H9 (cell line): ENCODE measurements around the gene PSKH1. TPM values are rescaled to one million over a fixed set of nuclear protein-coding genes. Genes with fewer than 3 reads are reported as not detected.

Experiments used
- DNase-seq: peaks from one replicate; pipeline ENCODE4 v3.0.0-alpha.2; 2017
- H2AFZ ChIP-seq: one replicate; pipeline ENCODE4 v1.6.1; 2013; ENCODE audit warnings: mild to moderate bottlenecking, low read length, control low read depth, moderate library complexity
- H2AK5ac ChIP-seq: 2 replicates; pipeline ENCODE4 v1.6.1; 2013; ENCODE audit warnings: low read length, control low read depth, mixed read lengths; ENCODE audit not compliant: insufficient read length
- H2BK120ac ChIP-seq: one replicate; pipeline ENCODE4 v1.6.1; 2013; ENCODE audit warnings: low read depth, mild to moderate bottlenecking, low read length, control low read depth, inconsistent platforms; ENCODE audit not compliant: poor library complexity, severe bottlenecking
- H2BK12ac ChIP-seq: 2 replicates; pipeline ENCODE4 v1.6.1; 2013; ENCODE audit warnings: low read length, control low read depth, mixed read lengths, low read depth; ENCODE audit not compliant: insufficient read length
- H2BK15ac ChIP-seq: 2 replicates; pipeline ENCODE4 v1.6.1; 2013; ENCODE audit warnings: low read depth, low read length, control low read depth
- H2BK20ac ChIP-seq: one replicate; pipeline ENCODE4 v1.6.1; 2013; ENCODE audit warnings: low read depth, mild to moderate bottlenecking, low read length, control low read depth, inconsistent platforms; ENCODE audit not compliant: poor library complexity, severe bottlenecking
- H2BK5ac ChIP-seq: 2 replicates; pipeline ENCODE4 v1.6.1; 2013; ENCODE audit warnings: low read length, control low read depth, mixed read lengths; ENCODE audit not compliant: insufficient read length
- H3K14ac ChIP-seq: 2 replicates; pipeline ENCODE4 v1.6.1; 2013; ENCODE audit warnings: low read length, control low read depth; ENCODE audit not compliant: insufficient read depth
- H3K18ac ChIP-seq: 2 replicates; pipeline ENCODE4 v1.6.1; 2013; ENCODE audit warnings: low read depth, mild to moderate bottlenecking, mixed read lengths, low read length, control low read depth; ENCODE audit not compliant: insufficient read length
- H3K23ac ChIP-seq: 2 replicates; pipeline ENCODE4 v1.6.1; 2013; ENCODE audit warnings: low read length, control low read depth, mixed read lengths, low read depth; ENCODE audit not compliant: insufficient read length
- H3K23me2 ChIP-seq: 2 replicates; pipeline ENCODE4 v1.6.1; 2013; ENCODE audit warnings: low read depth, mild to moderate bottlenecking, mixed read lengths, low read length, control low read depth; ENCODE audit not compliant: insufficient read length, poor library complexity, severe bottlenecking
- H3K27ac ChIP-seq: 2 replicates; pipeline ENCODE4 v1.5.1; 2013; ENCODE audit warnings: low read length, control low read depth, mixed read lengths, low read depth; ENCODE audit not compliant: insufficient read length
- H3K27me3 ChIP-seq: 2 replicates; pipeline ENCODE4 v1.6.1; 2013; ENCODE audit warnings: low read length, control low read depth, inconsistent platforms; ENCODE audit not compliant: insufficient read depth
- H3K4ac ChIP-seq: 2 replicates; pipeline ENCODE4 v1.6.1; 2013; ENCODE audit warnings: low read depth, mild to moderate bottlenecking, control low read depth, inconsistent platforms, low read length, moderate library complexity
- H3K4me1 ChIP-seq: 2 replicates; pipeline ENCODE4 v1.6.1; 2013; ENCODE audit warnings: low read length, control low read depth, inconsistent platforms; ENCODE audit not compliant: insufficient read depth
- H3K4me2 ChIP-seq: 2 replicates; pipeline ENCODE4 v1.6.1; 2013; ENCODE audit warnings: low read length, control low read depth, mixed read lengths; ENCODE audit not compliant: insufficient read length, insufficient read depth
- H3K56ac ChIP-seq: 2 replicates; pipeline ENCODE4 v1.6.1; 2013; ENCODE audit warnings: low read depth, mild to moderate bottlenecking, mixed read lengths, low read length, control low read depth; ENCODE audit not compliant: insufficient read length
- H3K79me1 ChIP-seq: 2 replicates; pipeline ENCODE4 v1.6.1; 2013; ENCODE audit warnings: low read depth, mild to moderate bottlenecking, moderate library complexity, low read length, control low read depth, inconsistent platforms; ENCODE audit not compliant: insufficient read depth, poor library complexity, severe bottlenecking
- H3K79me2 ChIP-seq: 2 replicates; pipeline ENCODE4 v1.6.1; 2013; ENCODE audit warnings: low read length, control low read depth, inconsistent platforms; ENCODE audit not compliant: insufficient read depth
- H3K9ac ChIP-seq: 2 replicates; pipeline ENCODE4 v1.6.1; 2013; ENCODE audit warnings: low read length, control low read depth, mixed read lengths; ENCODE audit not compliant: insufficient read length; ENCODE audit errors: extremely low read depth
- H3K9me3 ChIP-seq: one replicate; pipeline ENCODE4 v1.6.1; 2013; ENCODE audit warnings: low read depth, low read length, inconsistent platforms; ENCODE audit not compliant: control insufficient read depth
- H3T11ph ChIP-seq: one replicate; pipeline ENCODE4 v1.6.1; 2013; ENCODE audit warnings: mild to moderate bottlenecking, low read length, control low read depth, inconsistent platforms
- H4K20me1 ChIP-seq: one replicate; pipeline ENCODE4 v1.6.1; 2013; ENCODE audit not compliant: control insufficient read depth, insufficient read length, insufficient read depth
- H4K5ac ChIP-seq: 2 replicates; pipeline ENCODE4 v1.6.1; 2013; ENCODE audit warnings: low read depth, mild to moderate bottlenecking, mixed read lengths, low read length, control low read depth; ENCODE audit not compliant: insufficient read length
- H4K8ac ChIP-seq: replicated peaks from 2 replicates; pipeline ENCODE4 v1.6.1; 2013; ENCODE audit warnings: low read length, control low read depth, mixed read lengths, low read depth; ENCODE audit not compliant: insufficient read length
- H4K91ac ChIP-seq: 2 replicates; pipeline ENCODE4 v1.6.1; 2013; ENCODE audit warnings: low read depth, mild to moderate bottlenecking, moderate library complexity, mixed read lengths, low read length, control low read depth; ENCODE audit not compliant: insufficient read length
- H3K27ac Mint-ChIP-seq, 3 experiments: 2 replicates in 2 of 3; 3 replicates in 1 of 3; pipeline ENCODE4 v1.8.0; 2020 to 2021; ENCODE audit warnings: mixed read lengths in 3 of 3, mild to moderate bottlenecking in 1 of 3, moderate library complexity in 1 of 3
- H3K27me3 Mint-ChIP-seq: 2 replicates; pipeline ENCODE4 v1.8.0; 2021; ENCODE audit warnings: low read depth, mild to moderate bottlenecking, moderate library complexity, mixed read lengths
- H3K36me3 Mint-ChIP-seq, 3 experiments: 2 replicates in 2 of 3; 3 replicates in 1 of 3; pipeline ENCODE4 v1.8.0; 2020 to 2021; ENCODE audit warnings: low read depth in 3 of 3, mixed read lengths in 3 of 3; ENCODE audit not compliant: insufficient read depth in 1 of 3
- H3K4me1 Mint-ChIP-seq, 2 experiments: 2 replicates each; pipeline ENCODE4 v1.8.0; 2020; ENCODE audit warnings: mixed read lengths in 2 of 2
- H3K4me3 Mint-ChIP-seq, 2 experiments: 2 replicates in 1 of 2; 3 replicates in 1 of 2; pipeline ENCODE4 v1.8.0; 2020 to 2021; ENCODE audit warnings: mild to moderate bottlenecking in 2 of 2, mixed read lengths in 2 of 2, moderate library complexity in 1 of 2
- H3K9me3 Mint-ChIP-seq, 2 experiments: 2 replicates in 1 of 2; 3 replicates in 1 of 2; pipeline ENCODE4 v1.8.0; 2020; ENCODE audit warnings: mild to moderate bottlenecking in 2 of 2, mixed read lengths in 2 of 2, moderate library complexity in 1 of 2
- CTCF ChIP-seq: fragments of 200-600 bp; sonication (generic); conservative IDR thresholded peaks from 3 replicates; pipeline ENCODE4 v1.8.0; 2021; ENCODE audit warnings: antibody characterized with exemption, mild to moderate bottlenecking
- WGBS: extraction: QIAGEN DNeasy Blood & Tissue Kit; methylation state at CpG from one replicate; pipeline ENCODE4 v1.1.7; 2013; ENCODE audit warnings: missing lambda C conversion rate, low lambda C conversion rate, mixed read lengths; ENCODE audit not compliant: insufficient read length; ENCODE audit errors: extremely low coverage; 5-methylcytosine and 5-hydroxymethylcytosine counted together
- total RNA-seq: library from RNA; stranded (reverse); gene quantifications from 2 replicates; pipeline ENCODE4 v1.2.1, GENCODE V29; 2021

The PSKH1 gene
- total RNA-seq, 1 experiment from 2014 or later = 29.1 TPM

- peak; percentile 43; the same call in 2 of the 3 replicates for TF ChIP-seq CTCF
- Mint-ChIP-seq H3K4me1 (peaks cover 14 to 17% of the 10 kb centered on the region in 2 experiments), H3K27me3 (peaks cover 10% of the 10 kb centered on the region), H3K36me3 (peaks cover 14 to 43% (median 15%) of the 10 kb centered on the region in 3 experiments), H3K9me3 (peaks cover 0 to 2% of the 10 kb centered on the region in 2 experiments; a peak in 2 of 5 replicates), H3K4me3 (peak within 1 kb of the TSS in 1 of 2 experiments; percentile 35; a peak in 2 of 5 replicates), H3K27ac (no peak within 1 kb of the TSS)
- DNase-seq = no peak
- H3K18ac ChIP-seq = no peak within 1 kb of the TSS
- no peak within 1 kb of the TSS for H3K23ac ChIP-seq
- no peak within 1 kb of the TSS for H3K4ac ChIP-seq
- no peak within 1 kb of the TSS for H4K8ac ChIP-seq
- H3K27ac ChIP-seq = no peak within 1 kb of the TSS
- no peak within 1 kb of the TSS for H3K4me2 ChIP-seq
- no peaks in the 10 kb centered on the region for H3K9me3 ChIP-seq
- H2BK12ac ChIP-seq = no peak within 1 kb of the TSS
- no peak within 1 kb of the TSS for H2BK120ac ChIP-seq
- no peak within 1 kb of the TSS for H3K9ac ChIP-seq
- H2BK15ac ChIP-seq = no peak within 1 kb of the TSS
- no peaks in the 10 kb centered on the region for H3K27me3 ChIP-seq
- no peak within 1 kb of the TSS for H2AK5ac ChIP-seq
- H3T11ph ChIP-seq = no peak within 1 kb of the TSS
- H3K14ac ChIP-seq = no peak within 1 kb of the TSS
- no peak within 1 kb of the TSS for H2BK5ac ChIP-seq
- no peak within 1 kb of the TSS for H3K56ac ChIP-seq
- no peaks in the 10 kb centered on the region for H3K79me1 ChIP-seq
- peaks cover 16% of the 10 kb centered on the region for H3K23me2 ChIP-seq
- no peak within 1 kb of the TSS for H2BK20ac ChIP-seq
- WGBS = no CpG with 5 or more reads among the region's 15 CpGs
- H2AFZ ChIP-seq = no peak within 1 kb of the TSS
- H4K20me1 ChIP-seq = no peaks in the 10 kb centered on the region
- H3K4me1 ChIP-seq = peaks cover 1% of the 10 kb centered on the region; the same call in 1 of the 2 replicates
- H4K5ac ChIP-seq = no peak within 1 kb of the TSS
- H4K91ac ChIP-seq = no peak within 1 kb of the TSS
- no peaks in the 10 kb centered on the region for H3K79me2 ChIP-seq
Observed at GRCh38 chr16:67931712-67932461, 38.8 kb downstream of the PSKH1 start, which contains the start of gene CTRL. CTRL (minus strand) TSS chr16:67931862; CDS start chr16:67931852, 10 bp downstream.
